C4-2B (cell line): ENCODE results near the gene BLVRB.

Source experiments
- ZFX ChIP-seq: fragments of 450-650 bp; IDR thresholded peaks from 2 replicates; pipeline ENCODE4 v1.6.1; 2017
- TF ChIP-seq, protein P1 (sequence below): fragments of 450-650 bp; conservative IDR thresholded peaks from 2 replicates; pipeline ENCODE4 v1.5.1; 2017; ENCODE audit warnings: mild to moderate bottlenecking

DNA sequence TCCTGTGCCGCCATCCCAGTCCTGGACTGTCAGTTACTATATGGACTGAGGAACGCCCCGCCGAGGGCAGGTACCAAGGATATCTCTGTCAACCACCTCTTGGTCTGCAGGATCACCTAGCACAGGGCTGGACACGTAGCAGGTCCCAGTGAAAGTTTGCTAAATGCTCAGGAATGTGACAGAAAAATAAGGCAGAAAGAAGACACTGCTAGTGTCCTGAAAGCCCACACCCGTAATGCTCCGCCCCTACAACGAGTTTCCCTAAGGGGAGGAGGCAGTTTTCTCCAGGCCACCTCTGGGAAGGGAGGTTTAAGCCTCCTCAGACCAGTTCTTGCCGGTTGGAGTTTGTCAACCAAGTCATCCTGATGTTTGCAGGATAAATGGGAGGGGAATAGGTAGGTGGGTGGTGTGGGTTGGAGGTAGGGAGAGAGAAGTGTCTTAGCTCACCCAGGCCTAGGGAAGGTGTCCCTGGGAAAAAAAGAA, 19.7 kb downstream of the BLVRB start:
- TF ChIP-seq, protein P1, sequence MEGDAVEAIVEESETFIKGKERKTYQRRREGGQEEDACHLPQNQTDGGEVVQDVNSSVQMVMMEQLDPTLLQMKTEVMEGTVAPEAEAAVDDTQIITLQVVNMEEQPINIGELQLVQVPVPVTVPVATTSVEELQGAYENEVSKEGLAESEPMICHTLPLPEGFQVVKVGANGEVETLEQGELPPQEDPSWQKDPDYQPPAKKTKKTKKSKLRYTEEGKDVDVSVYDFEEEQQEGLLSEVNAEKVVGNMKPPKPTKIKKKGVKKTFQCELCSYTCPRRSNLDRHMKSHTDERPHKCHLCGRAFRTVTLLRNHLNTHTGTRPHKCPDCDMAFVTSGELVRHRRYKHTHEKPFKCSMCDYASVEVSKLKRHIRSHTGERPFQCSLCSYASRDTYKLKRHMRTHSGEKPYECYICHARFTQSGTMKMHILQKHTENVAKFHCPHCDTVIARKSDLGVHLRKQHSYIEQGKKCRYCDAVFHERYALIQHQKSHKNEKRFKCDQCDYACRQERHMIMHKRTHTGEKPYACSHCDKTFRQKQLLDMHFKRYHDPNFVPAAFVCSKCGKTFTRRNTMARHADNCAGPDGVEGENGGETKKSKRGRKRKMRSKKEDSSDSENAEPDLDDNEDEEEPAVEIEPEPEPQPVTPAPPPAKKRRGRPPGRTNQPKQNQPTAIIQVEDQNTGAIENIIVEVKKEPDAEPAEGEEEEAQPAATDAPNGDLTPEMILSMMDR: no peak
- no peak for TF ChIP-seq ZFX
